H1 (cell line): Measurements from ENCODE around the gene CPTP. TPM values are rescaled to one million over a fixed set of nuclear protein-coding genes. Genes with fewer than 3 reads are reported as not detected.

Experiments used
- BCL11A ChIP-seq, 2 experiments: IDR thresholded peaks; one replicate each; pipeline ENCODE4 v1.6.1; 2011; ENCODE audit warnings: low read depth in 2 of 2, low read length in 2 of 2, mild to moderate bottlenecking in 2 of 2
- CTBP2 ChIP-seq: IDR thresholded peaks from 2 replicates; pipeline ENCODE4 v1.7.0; 2011; ENCODE audit warnings: borderline replicate concordance, mild to moderate bottlenecking, moderate library complexity, mixed read lengths, low read length; ENCODE audit not compliant: insufficient read depth, insufficient read length
- EGR1 ChIP-seq: IDR thresholded peaks from 2 replicates; pipeline ENCODE4 v1.6.1; 2011; ENCODE audit warnings: low read depth, low read length, borderline replicate concordance
- JUN ChIP-seq: IDR thresholded peaks from 2 replicates; pipeline ENCODE4 v1.6.1; 2011; ENCODE audit warnings: low read depth, mild to moderate bottlenecking, improper control_type of control experiment, low read length
- PHF8 ChIP-seq: fragments of 200-600 bp; sonication (generic); conservative IDR thresholded peaks from 2 replicates; pipeline ENCODE4 v1.7.1; 2012; ENCODE audit warnings: low read depth, mild to moderate bottlenecking, inconsistent platforms, low read length, moderate library complexity
- RXRA ChIP-seq: IDR thresholded peaks from 2 replicates; pipeline ENCODE4 v1.6.1; 2011; ENCODE audit warnings: low read depth, mild to moderate bottlenecking, low read length, moderate library complexity; ENCODE audit not compliant: insufficient read depth
- polyA plus RNA-seq, 7 experiments: library from polyadenylated mRNA; depleted of rRNA in 3 of 7; stranded (reverse) in 5 of 7; unstranded in 2 of 7; fragments of >200 nt in 5 of 7; fragments of 200-250 nt in 2 of 7; gene quantifications; 1 replicate in 5 of 7; 2 replicates in 1 of 7; 4 replicates in 1 of 7; pipeline versions ENCODE4 v1.2.1 to v1.2.3, GENCODE V29; 2011 to 2013; ENCODE audit warnings: missing spikeins in 2 of 7, mixed read lengths in 2 of 7
- total RNA-seq: library from RNA; stranded (reverse); fragmentation: NEBNext Ultra II Directional; extraction: Animal tissue kit (Norgen Biotek cat#: 25700); gene quantifications from 2 replicates; pipeline ENCODE4 v1.2.1, GENCODE V29; 2021
- TF ChIP-seq, protein P1 (sequence below): IDR thresholded peaks from 2 replicates; pipeline ENCODE4 v1.6.1; 2012; ENCODE audit warnings: low read length, inconsistent platforms
- TF ChIP-seq, protein P2 (sequence below): IDR thresholded peaks from 2 replicates; pipeline ENCODE4 v1.6.1; 2012; ENCODE audit warnings: inconsistent platforms

CPTP gene
- total and polyA plus RNA-seq, 2 of the 8 experiments (the other 6 are each of a cell fraction or from before 2014, with no cell fraction given) = 8.1 to 10.6 TPM

DNA sequence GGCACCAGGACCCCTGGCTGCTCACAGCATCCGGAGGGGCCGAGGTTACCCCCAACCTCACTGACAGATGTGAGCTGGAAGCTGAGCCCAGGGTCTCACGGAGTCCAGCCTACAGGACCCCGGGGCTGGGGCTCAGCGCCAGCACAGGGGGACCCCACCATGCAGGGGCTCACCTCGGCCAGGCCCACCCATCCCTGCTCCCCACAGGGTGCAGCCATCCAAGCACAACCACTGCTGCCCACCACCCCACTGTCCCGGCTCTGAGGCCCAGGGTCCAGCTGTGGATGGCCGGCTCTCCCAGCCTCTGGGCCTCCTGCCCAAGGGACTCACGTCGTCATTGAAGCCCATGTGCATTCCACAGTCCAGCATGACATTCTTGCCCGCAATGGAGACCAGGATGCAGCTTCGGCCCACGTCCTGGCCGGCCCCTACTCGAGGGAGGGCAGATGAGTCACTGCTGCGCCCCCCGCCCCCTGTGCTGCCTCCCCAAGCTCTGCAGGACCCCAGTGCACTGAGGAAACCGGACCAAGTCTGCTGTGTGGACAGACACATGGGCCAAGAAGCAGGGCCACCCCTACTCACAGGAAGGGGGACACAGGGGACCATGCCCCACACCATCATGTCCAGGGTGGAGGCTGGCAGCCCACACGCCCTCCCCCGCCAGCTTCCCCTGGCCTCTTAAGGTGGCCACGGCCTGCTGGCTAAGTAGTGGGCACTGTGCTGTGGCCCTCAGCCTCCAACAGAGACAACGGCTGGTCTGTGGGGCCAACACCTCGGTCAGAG, 3.7 kb upstream of the CPTP start (continued):
- TF ChIP-seq PHF8 = no peak
- no peak for TF ChIP-seq JUN
- no peak for TF ChIP-seq CTBP2
- TF ChIP-seq, protein P1, sequence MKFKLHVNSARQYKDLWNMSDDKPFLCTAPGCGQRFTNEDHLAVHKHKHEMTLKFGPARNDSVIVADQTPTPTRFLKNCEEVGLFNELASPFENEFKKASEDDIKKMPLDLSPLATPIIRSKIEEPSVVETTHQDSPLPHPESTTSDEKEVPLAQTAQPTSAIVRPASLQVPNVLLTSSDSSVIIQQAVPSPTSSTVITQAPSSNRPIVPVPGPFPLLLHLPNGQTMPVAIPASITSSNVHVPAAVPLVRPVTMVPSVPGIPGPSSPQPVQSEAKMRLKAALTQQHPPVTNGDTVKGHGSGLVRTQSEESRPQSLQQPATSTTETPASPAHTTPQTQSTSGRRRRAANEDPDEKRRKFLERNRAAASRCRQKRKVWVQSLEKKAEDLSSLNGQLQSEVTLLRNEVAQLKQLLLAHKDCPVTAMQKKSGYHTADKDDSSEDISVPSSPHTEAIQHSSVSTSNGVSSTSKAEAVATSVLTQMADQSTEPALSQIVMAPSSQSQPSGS = no peak
- TF ChIP-seq, protein P2, sequence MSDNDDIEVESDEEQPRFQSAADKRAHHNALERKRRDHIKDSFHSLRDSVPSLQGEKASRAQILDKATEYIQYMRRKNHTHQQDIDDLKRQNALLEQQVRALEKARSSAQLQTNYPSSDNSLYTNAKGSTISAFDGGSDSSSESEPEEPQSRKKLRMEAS = no peak
- no peak for TF ChIP-seq BCL11A (IDR thresholded peaks at IDR 0.05; ENCODE audit: low read depth in 2 of 2, low read length in 2 of 2)
- no peak for TF ChIP-seq EGR1
- no peak for TF ChIP-seq RXRA
